GM21723 (cell line): ENCODE data around the gene GMNN.
"Not testable (repeated sequence)": the region's sequence is repeated elsewhere in the genome, so short reads cannot be mapped to it uniquely, and the experiment has no call there.

Source experiments
- ATAC-seq: cut with Tn5 transposase; IDR thresholded peaks from one replicate; pipeline ENCODE4 v1.9.1; 2021; ENCODE audit warnings: mild to moderate bottlenecking, moderate library complexity; ENCODE audit not compliant: unreplicated experiment

GMNN gene

DNA sequence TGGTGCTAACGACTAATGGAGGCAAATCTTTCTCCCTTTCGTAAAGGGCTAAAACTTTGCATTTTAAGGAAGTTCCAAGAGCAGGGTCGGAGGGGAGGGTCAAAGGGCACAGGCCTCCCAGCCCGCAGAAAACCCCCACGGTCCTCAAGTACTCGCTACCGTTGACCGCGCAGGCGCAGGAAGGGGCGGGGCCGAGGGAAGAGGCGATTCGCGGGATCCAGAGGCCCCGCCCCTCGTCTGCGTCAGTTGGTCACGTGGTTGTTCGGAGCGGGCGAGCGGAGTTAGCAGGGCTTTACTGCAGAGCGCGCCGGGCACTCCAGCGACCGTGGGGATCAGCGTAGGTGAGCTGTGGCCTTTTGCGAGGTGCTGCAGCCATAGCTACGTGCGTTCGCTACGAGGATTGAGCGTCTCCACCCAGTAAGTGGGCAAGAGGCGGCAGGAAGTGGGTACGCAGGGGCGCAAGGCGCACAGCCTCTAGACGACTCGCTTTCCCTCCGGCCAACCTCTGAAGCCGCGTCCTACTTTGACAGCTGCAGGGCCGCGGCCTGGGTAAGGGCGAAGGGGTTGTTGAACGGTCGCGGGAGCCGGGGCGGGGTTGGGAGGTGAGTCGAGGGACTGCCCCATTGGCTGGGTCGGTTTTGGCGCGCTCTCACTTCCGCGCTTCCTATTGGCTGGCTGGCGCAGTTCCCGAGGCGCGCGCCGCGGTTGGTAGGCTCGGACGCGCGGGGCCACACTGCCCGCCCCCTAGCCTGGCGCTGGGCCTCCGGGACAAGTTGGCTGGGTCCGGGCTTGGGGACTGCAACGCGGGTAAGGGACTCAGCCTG is at the start of gene GMNN:
GMNN (plus strand) TSS at position 242 of the 824 bp plus-strand sequence. CDS start 2,310 bp downstream, outside the sequence.
- peak; percentile 91 for ATAC-seq

DNA sequence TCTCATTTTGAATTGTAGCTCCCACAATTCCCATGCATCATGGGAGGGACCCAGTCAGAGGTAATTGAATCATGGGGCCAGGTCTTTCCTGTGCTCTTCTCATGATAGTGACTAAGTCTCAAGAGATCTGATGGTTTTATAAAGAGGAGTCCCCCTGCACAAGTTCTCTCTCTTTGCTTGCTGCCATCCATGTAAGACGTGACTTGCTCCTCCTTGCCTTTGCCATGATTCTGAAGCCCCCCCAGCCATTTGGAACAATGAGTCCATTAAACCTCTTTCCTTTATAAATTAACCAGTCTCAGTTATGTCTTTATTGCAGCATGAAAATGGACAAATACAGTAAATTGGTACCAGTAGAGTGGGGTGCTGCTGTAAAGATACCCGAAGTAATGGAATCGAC is 44.1 kb upstream of the GMNN start:
- ATAC-seq, result not testable (repeated sequence)

GRCh38 chr6:24731456-24732134 is 43.1 kb upstream of the GMNN start:
- not testable (repeated sequence) for ATAC-seq

DNA sequence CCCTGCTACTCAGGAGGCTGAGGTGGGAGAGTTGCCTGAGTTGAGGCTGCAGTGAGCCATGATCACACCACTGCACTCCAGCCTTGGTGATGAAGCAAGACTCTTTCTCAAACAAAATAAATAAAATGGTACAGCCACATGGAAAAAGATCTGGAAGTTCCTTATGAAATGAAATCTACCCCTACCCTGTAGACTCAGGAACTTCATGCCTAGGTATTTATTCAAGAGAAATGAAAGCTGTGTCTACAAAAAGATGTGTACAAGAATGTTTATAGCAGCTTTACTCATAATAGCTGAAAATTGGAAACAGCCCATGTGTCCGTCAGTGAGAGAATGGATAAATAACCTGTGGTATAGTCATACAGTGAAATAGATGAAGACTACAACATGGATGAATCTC is 40.6 kb upstream of the GMNN start:
- ATAC-seq, result no peak

GRCh38 chr6:24734710-24735109 is 40.0 kb upstream of the GMNN start:
- ATAC-seq, result not testable (repeated sequence)

DNA sequence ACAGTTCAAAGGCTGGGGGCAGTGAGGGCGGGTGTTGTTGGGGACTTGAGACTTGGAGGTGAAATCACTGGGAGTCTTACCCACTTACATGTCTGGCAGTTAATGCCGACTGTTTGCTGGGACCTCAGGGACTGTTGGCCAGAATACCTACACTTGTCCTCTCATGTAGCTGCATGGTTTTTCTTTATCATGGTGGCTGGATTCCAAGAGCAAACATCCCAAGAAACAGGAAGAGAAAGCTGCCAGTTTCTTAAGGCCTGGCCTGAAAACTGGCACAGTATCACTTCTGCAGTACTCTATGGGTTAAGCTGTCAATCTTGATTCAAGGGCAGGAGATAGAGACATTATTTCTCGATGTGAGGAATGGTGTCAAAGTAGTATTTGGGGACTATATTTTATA is 36.0 kb upstream of the GMNN start:
- no peak for ATAC-seq

DNA sequence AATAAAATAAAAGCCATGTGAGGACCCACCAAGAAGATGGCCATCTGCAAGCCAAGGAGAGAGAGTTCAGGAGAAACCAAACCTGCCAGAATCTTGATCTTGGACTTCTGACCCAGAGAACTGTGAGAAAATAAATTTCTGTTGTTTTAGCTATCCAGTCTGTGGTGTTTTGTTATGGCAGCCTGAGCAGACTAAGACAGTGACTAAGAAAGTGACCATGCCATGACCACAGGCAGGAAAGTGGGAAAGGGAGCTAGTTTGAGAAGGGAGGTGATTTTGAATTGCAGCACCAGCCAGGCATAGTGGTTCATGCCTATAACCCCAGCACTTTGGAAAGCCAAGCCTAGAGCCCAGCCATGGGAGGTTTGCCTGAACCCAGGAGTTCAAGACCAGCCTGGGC is 33.9 kb upstream of the GMNN start:
- no peak for ATAC-seq

GRCh38 chr6:24742216-24742738 is 32.5 kb upstream of the GMNN start:
- ATAC-seq, result no peak

DNA sequence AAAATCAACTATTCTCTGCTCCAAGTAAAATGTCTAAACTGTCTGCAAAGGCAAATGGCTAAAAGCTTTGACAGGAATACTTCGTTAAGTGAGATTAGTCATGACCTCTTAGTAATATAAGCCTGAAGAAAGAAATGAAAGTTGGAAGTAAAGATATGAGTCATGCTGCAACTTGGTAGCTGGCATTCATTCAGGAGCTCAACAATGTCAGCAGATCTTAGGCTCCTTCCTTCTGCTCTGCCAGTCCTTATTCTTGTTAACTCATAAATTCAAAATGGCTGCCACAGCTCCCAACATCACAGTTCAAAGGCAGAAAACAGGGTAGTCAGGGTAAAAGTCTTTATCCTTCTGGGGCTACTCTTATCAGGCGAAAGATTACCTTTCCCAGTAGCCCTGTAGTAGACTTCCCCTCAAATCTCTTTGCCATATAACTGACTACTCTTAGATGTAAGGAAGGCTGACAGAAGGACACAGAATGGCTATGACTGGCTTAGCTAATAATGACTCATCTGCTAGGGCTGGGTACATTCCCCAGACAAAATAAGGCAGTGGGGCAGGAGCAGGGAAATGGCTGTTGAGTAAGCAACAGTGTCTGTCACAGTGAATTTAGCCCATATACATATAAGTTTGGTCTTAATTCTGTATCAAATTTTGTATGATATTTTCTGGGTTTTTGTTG is 31.3 kb upstream of the GMNN start:
- ATAC-seq, result peak; percentile 80

DNA sequence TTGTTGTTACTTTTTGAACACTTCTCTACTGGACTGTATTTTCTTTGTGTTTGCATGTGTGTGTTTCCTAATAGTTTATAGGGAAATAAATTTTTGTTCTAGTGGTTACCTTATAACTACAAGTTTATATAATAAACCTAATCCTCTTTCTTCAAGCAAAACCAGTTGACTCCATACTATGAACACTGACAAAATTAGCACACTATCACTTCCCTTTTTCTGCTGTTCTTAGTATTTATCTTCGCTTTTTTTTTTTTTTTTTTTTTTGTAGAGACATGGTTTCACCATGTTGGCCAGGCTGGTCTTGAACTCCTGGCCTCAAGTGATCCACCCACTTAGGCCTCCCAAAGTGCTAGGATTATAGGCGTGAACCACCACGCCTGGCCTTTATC is 30.8 kb upstream of the GMNN start:
- peak; percentile 59 for ATAC-seq

DNA sequence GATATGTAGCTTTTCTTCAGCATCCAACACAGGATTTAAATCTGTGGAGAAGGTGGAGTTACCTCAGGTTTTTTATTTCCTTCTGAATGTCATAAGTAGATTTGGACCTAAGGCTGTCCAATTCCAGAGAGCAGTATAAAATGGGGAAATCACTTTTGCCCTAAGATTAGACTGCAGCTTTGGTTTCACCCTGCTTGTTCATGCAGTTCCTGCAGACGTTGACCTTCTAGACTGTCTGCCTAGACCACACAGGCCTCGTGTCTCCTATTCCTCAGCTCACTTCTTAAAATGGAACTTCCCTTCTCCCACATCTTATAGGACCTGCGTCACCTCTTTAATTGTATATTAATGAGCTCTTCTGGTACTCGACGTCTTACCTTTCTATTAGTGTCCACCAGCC is 29.8 kb upstream of the GMNN start:
- no peak for ATAC-seq

DNA sequence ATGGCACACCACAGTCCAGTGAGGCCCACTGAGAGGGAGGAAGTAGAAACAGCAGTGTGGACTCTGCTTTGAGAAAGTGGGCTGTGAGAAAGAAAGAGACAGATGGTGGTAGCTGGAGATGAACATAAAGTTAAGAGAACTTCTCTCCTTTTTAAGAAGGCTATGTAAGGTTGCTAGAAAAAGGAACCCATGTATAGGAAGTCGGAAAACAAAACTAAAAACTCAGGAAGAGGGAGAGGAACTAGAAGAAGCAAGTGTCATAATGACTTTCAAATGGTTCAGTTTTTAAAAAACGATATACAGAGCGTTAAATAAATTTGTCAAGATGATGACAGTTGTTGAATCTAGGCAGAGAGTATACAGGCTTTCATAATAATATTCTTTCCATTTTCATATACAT is 25.4 kb upstream of the GMNN start:
- no peak for ATAC-seq

GRCh38 chr6:24750878-24751277 is 23.9 kb upstream of the GMNN start:
- not testable (repeated sequence) for ATAC-seq

DNA sequence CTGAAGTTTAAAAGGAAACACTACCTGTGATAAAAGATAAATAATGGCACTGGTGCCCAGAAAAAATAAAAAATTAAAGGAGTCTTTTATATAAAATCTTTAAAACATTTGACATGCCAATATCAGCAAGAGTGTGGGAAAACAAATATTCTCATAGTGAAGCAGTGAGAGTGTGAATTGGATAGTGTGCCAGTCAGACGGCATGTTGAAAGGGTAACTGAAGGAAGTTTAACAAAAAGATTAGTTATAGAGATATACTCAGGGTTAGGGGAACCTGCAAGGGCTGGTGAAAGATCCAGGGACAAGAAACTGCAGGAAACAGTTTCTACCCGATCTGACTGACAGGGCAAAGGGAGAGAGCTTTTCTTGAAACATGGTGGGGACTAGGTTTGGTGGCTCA is 22.2 kb upstream of the GMNN start:
- ATAC-seq, result no peak

- ATAC-seq, result no peak
These were observed 21.7 kb upstream of the GMNN start for GRCh38 chr6:24752917-24753492.

- no peak for ATAC-seq
These were observed 21.2 kb upstream of the GMNN start for GRCh38 chr6:24753545-24753944.

DNA sequence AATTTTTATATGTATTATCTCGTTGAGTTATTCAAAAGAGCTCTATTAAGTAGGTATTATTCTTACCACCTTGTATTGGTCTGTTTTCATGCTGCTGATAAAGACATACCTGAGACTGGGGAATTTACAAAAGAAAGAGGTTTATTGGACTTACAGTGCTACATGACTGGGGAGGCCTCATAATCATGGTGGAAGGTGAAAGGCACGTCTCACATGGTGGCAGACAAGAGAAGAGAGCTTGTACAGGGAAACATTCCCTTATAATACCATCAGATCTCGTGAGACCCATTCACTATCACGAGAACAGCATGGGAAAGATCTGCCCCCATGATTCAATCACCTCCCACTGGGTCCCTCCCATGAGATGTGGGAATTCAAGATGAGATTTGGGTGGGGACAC is 20.4 kb upstream of the GMNN start:
- not testable (repeated sequence) for ATAC-seq

GRCh38 chr6:24755279-24755678 is 19.5 kb upstream of the GMNN start:
- ATAC-seq, result no peak

DNA sequence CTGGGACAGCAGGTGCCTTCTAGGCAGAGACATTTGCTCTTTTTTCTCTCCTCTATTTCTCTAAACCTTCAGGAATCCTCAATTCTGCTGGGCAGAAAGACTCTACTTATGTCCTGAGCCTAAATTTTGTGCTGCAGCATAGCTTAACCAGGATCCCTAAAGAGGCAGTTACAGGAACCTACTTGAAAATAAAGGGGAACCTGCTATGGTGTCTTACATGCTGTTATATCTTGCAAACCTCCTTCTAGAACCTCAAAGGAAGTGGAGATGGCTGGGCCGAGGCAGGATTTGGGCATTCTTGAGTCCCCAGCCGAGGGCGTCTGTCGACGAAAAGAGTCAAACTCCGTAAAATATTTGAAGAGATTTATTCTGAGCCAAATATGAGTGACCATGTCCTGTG is 17.1 kb upstream of the GMNN start:
- ATAC-seq, result no peak

DNA sequence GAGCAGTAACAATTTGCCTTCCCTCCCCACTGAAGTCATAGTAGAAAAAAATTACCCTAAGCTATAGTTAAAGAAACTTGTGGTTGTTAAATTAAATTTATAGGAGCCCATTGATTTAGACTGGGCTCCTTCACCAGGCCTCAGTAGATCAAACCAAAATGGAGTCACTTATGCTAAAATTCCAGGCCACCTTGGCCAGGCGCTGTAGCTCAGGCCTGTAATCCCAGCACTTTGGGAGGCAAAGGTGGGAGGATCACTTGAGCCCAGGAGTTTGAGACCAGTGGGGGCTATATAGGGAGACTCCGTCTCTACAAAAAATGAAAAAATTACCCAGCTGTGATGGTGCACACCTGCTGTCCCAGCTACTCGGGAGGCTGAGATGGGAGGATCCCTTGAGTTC is 15.0 kb upstream of the GMNN start:
- no peak for ATAC-seq

DNA sequence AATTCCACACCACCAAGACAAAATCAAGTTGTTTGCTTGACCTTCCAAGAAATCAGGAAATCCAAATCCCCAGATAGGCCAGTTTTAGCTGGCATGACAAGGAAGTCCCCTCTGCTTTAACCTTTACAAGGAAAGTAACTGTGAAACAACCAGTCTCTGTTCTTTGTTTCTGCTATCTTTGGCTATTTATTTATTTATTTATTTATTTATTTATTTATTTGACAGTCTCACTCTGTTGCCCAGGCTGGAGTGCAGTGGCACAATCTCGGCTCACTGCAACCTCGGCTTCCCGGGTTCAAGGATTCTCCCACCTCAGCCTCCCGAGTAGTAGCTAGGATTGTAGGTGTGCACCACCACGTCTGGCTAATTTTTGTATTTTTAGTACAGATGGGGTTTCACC is 14.5 kb upstream of the GMNN start:
- ATAC-seq, result no peak
